WERI-Rb-1 (cell line): ENCODE data around the gene KRT86.
"Not testable (repeated sequence)": the region's sequence is repeated elsewhere in the genome, so short reads cannot be mapped to it uniquely, and the experiment has no call there.

Source experiments
- DNase-seq: peaks from one replicate; pipeline ENCODE4 v3.0.0-alpha.2; 2020
- H3K27ac ChIP-seq: fragments of 250-450 bp; sonication (Bioruptor Pico); 2 replicates; pipeline ENCODE4 v1.5.1; 2020; ENCODE audit warnings: mild to moderate bottlenecking, moderate library complexity
- H3K27me3 ChIP-seq: fragments of 250-450 bp; sonication (Bioruptor Pico); 2 replicates; pipeline ENCODE4 v1.5.1; 2021; ENCODE audit warnings: mild to moderate bottlenecking, low read depth, moderate library complexity; ENCODE audit not compliant: insufficient read depth, severe bottlenecking
- H3K36me3 ChIP-seq: fragments of 250-450 bp; sonication (Bioruptor Pico); 2 replicates; pipeline ENCODE4 v1.5.1; 2020; ENCODE audit warnings: mild to moderate bottlenecking, moderate library complexity
- H3K4me3 ChIP-seq: 2 replicates; pipeline ENCODE4 v1.5.1; 2011; ENCODE audit warnings: low read depth, mild to moderate bottlenecking, control low read depth, low read length
- H3K9me3 ChIP-seq: fragments of 250-450 bp; sonication (Bioruptor Pico); 2 replicates; pipeline ENCODE4 v1.5.1; 2021; ENCODE audit warnings: mild to moderate bottlenecking, moderate library complexity; ENCODE audit not compliant: severe bottlenecking
- TF ChIP-seq, protein P1 (sequence below): IDR thresholded peaks from 2 replicates; pipeline ENCODE4 v1.5.1; 2011; ENCODE audit warnings: low read depth, mild to moderate bottlenecking, control low read depth, inconsistent platforms, low read length

Gene KRT86

DNA sequence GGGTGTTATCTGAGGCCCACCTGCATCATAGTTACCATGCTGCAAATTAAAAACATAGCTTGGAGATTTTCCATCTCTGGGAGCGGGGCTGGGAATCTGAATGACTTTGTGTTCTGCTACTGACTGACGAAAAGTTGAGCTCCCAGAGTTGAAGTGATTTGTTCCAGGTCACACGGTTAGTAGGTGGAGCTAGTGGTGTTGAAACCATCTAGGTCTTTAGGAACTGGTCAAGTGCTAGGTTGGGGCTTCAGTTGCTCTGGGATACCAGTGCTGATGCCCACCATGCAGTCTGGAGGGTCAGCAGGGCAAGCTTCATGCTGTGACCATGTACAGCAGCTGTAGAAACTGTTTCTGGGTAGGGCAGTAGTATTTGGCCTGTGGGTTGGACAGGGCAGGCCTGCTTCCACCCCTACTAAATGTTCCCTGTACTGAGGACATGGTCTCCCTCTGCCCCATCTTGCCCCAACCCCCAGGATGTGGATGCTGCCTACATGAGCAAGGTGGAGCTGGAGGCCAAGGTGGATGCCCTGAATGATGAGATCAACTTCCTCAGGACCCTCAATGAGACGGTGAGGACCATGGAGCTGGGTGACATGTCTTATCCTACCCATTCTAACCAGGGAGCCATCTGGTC is 36.1 kb upstream of the KRT86 start:
- Histone ChIP-seq H3K27me3 (no peaks in the 10 kb centered on the region), H3K36me3 (no peaks in the 10 kb centered on the region), H3K27ac (no peak overlapping the region), H3K4me3 (no peak overlapping the region), H3K9me3 (no peaks in the 10 kb centered on the region)
- TF ChIP-seq, protein P1, sequence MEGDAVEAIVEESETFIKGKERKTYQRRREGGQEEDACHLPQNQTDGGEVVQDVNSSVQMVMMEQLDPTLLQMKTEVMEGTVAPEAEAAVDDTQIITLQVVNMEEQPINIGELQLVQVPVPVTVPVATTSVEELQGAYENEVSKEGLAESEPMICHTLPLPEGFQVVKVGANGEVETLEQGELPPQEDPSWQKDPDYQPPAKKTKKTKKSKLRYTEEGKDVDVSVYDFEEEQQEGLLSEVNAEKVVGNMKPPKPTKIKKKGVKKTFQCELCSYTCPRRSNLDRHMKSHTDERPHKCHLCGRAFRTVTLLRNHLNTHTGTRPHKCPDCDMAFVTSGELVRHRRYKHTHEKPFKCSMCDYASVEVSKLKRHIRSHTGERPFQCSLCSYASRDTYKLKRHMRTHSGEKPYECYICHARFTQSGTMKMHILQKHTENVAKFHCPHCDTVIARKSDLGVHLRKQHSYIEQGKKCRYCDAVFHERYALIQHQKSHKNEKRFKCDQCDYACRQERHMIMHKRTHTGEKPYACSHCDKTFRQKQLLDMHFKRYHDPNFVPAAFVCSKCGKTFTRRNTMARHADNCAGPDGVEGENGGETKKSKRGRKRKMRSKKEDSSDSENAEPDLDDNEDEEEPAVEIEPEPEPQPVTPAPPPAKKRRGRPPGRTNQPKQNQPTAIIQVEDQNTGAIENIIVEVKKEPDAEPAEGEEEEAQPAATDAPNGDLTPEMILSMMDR: no peak
- no peak for DNase-seq

DNA sequence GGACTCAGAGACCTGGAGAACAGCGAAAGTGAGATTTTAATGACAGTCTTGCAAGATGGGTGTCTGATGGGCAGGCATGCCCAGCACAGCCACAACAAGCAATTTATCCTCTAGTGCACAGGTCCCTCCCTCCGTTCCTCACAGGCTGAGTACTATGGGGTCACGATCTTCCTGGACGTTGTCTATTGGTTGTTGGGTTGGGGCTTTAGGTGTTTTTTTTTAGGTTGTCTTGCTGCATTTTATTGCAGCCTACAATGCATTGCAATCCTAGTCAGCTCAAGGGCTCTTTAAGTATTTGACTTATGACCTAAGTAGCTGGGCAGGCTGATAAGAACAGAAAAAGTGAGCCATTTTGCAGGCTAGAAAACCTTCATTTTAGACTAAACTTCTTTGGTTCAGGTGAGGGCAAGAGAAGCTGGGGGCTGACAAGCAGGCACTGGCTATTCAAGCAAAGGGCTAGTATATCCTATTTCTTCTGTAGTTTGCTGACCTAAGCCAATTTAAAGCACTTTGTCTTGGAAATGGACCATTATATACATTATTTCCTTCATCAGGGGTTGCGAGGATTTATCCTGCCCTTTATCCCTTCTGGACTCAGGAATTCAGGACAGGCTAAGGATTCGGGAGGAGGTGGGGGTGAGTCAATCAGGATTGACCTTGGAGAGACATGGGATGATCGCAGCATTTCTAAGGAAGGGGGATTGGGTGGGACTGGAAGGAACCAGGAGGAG is 35.4 kb upstream of the KRT86 start:
- DNase-seq: no peak
- TF ChIP-seq, protein P1: no peak
- H3K9me3 ChIP-seq: no peaks in the 10 kb centered on the region
- no peak overlapping the region for H3K4me3 ChIP-seq
- H3K36me3 ChIP-seq: no peaks in the 10 kb centered on the region
- no peak overlapping the region for H3K27ac ChIP-seq
- H3K27me3 ChIP-seq: no peaks in the 10 kb centered on the region

DNA sequence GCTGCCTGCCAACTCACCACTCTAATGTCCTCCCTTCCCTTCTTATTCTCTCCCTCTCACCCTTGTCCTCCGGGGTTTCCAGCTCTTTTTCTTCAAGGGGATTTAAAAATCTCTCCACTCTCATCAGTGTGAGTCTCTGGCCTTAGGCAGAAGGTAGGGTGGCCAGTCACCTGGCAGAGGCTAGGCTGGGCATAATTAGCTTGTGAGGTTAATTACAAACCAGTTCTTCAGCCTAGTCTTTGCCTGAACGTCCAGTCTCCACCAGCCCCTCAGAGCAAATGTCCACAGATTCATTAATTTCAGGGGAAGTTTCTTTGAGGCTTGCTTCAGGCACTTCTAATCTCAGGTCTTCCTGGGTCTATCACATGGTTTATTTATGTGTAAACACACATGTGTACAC is 34.7 kb upstream of the KRT86 start:
- Histone ChIP-seq H3K27ac (no peak overlapping the region), H3K9me3 (no peaks in the 10 kb centered on the region), H3K27me3 (no peaks in the 10 kb centered on the region), H3K36me3 (no peaks in the 10 kb centered on the region), H3K4me3 (no peak overlapping the region)
- no peak for DNase-seq
- TF ChIP-seq, protein P1: no peak

DNA sequence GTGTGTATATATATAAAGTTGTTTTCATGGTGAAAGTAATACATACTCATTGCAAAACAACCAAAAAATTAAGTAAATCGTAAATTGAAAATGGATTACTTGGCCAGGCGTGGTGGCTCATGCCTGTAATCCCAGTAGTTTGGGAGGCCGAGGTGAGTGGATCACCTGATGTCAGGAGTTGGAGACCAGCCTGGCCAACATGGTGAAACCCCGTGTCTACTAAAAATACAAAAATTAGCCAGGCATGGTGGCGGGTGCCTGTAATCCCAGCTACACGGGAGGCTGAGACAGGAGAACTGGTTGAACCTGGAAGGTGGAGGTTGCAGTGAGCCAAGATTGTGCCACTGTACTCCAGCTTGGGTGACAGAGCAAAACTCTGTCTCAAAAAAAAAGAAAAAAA is 34.2 kb upstream of the KRT86 start:
- not testable (repeated sequence) for H3K4me3 ChIP-seq

DNA sequence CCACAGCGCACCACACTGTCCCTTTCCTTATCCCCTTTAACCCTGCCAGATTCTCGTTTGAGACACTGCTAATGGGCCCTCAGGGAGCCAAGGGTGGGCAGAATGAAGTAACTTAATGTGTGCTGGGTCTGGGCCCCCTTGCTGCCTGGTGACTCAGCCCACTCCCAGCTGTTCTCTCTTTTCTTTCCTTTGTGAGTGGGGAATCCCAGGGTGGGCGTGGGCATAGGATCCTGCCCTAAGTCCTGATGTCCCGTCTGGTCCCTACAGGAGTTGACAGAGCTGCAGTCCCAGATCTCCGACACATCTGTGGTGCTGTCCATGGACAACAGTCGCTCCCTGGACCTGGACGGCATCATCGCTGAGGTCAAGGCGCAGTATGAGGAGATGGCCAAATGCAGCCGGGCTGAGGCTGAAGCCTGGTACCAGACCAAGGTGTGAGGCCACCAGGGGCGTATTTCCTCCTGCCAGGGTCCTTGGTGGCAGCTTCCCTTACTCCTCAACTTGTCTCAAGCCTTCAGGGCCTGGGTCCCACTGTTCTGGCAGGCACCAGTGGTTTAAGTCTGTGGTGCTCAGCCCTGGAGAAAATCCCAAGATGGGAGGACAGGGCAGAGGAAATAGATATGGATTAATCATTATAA is 33.1 kb upstream of the KRT86 start:
- TF ChIP-seq, protein P1: no peak
- Histone ChIP-seq H3K27ac (no peak overlapping the region), H3K36me3 (no peaks in the 10 kb centered on the region), H3K4me3 (no peak overlapping the region), H3K9me3 (no peaks in the 10 kb centered on the region), H3K27me3 (no peaks in the 10 kb centered on the region)
- no peak for DNase-seq

More for the DNA sequence above, 34.2 kb upstream of the KRT86 start:
- H3K27me3 ChIP-seq, DNase-seq, H3K27ac ChIP-seq, H3K9me3 ChIP-seq, H3K36me3 ChIP-seq: not testable (repeated sequence)

DNA sequence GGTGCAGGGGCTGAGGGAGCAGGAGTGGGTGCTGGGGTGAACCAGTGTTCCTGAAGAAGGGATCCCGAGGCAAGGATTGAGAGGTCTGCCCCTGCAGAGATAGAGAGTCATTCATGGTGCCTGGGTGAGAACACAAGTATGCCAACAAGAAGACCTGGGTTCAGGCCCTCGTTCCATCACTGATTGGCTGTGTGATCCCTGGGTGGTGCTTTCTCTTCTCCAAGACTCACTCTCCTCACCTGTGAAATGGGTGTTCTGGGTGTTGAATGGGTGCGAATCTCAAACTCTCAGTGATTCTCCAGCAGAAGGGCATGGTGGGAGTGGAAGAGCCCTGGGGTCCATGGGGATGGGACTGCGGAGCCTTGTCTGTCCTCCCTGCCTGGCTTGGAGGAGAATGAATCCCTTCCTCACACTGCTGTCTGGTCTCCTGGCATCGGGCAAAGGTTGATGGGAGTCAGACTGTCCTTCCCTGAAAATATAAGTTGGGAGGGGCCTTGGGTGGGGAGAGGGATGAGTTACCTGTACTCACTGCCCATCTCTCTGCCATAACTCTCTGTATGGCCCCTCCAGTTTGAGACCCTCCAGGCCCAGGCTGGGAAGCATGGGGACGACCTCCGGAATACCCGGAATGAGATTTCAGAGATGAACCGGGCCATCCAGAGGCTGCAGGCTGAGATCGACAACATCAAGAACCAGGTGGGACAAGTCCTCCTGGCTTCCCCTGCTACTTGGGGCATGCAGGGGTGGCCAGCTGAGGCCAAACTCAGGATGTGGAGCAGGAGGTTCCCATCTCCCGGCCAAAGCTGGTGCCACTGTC is 31.8 kb upstream of the KRT86 start:
- no peak overlapping the region for H3K27ac ChIP-seq
- no peak for DNase-seq
- no peaks in the 10 kb centered on the region for H3K9me3 ChIP-seq
- H3K27me3 ChIP-seq: no peaks in the 10 kb centered on the region
- no peaks in the 10 kb centered on the region for H3K36me3 ChIP-seq
- TF ChIP-seq, protein P1: no peak
- H3K4me3 ChIP-seq: no peak overlapping the region
